SK-N-SH (cell line): ENCODE measurements around the gene VAMP1. TPM values are rescaled to one million over a fixed set of nuclear protein-coding genes. Genes with fewer than 3 reads are reported as not detected.

Experiments used
- CTCF ChIA-PET: fragments of 300-600, 350-600 bp; formaldehyde crosslinking; extraction: SDS; loops from one replicate; lab custom pipeline; 2021; lab: Yijun Ruan, JAX
- POLR2A ChIA-PET: fragments of 350-600 bp; sonication (Branson Sonifier 250); formaldehyde crosslinking; extraction: SDS; loops from one replicate; lab custom pipeline; 2020; ENCODE audit warnings: antibody characterized with exemption, inconsistent platforms; lab: Yijun Ruan, JAX
- DNase-seq: peaks from one replicate; pipeline ENCODE4 v3.0.0; 2012
- H2AFZ ChIP-seq: fragments of 200-600 bp; sonication (generic); 2 replicates; pipeline ENCODE4 v1.8.1; 2016; ENCODE audit warnings: antibody characterized with exemption, mild to moderate bottlenecking, low read depth
- H3F3A ChIP-seq: fragments of 200-600 bp; sonication (generic); replicated peaks from 2 replicates; pipeline ENCODE3; 2016; ENCODE audit warnings: antibody characterized with exemption, mild to moderate bottlenecking; ENCODE audit not compliant: insufficient read depth
- H3K27ac ChIP-seq, 2 experiments: fragments of 200-500 bp in 1 of 2; fragments of 200-600 bp in 1 of 2; sonication (Bioruptor generic) in 1 of 2; sonication (generic), shearing (Covaris generic) in 1 of 2; 2 replicates each; pipeline versions ENCODE4 v1.5.1 to v1.6.1; 2014 to 2016; ENCODE audit warnings: low read depth in 2 of 2, inconsistent platforms in 1 of 2, low read length in 1 of 2, mild to moderate bottlenecking in 1 of 2, mixed read lengths in 1 of 2
- H3K27me3 ChIP-seq: fragments of 200-600 bp; sonication (generic), shearing (Covaris generic); 2 replicates; pipeline ENCODE4 v1.6.1; 2016; ENCODE audit warnings: mixed run types; ENCODE audit not compliant: insufficient read depth
- H3K36me3 ChIP-seq, 2 experiments: fragments of 200-500 bp in 1 of 2; fragments of 200-600 bp in 1 of 2; sonication (Bioruptor generic) in 1 of 2; sonication (generic) in 1 of 2; replicated peaks in 1 of 2; 2 replicates each; pipeline versions ENCODE3 to v1.5.1; 2014 to 2016; ENCODE audit warnings: low read length in 1 of 2, mild to moderate bottlenecking in 1 of 2; ENCODE audit not compliant: insufficient read depth in 2 of 2, control insufficient read depth in 1 of 2
- H3K4me1 ChIP-seq, 2 experiments: fragments of 200-500 bp in 1 of 2; fragments of 200-600 bp in 1 of 2; sonication (Bioruptor generic) in 1 of 2; sonication (generic), shearing (Covaris generic) in 1 of 2; 2 replicates each; pipeline versions ENCODE4 v1.5.1 to v1.6.1; 2014 to 2016; ENCODE audit warnings: low read depth in 1 of 2, low read length in 1 of 2, mixed run types in 1 of 2; ENCODE audit not compliant: insufficient read depth in 2 of 2, control insufficient read depth in 1 of 2
- H3K4me2 ChIP-seq: fragments of 200-600 bp; sonication (generic), shearing (Covaris generic); 2 replicates; pipeline ENCODE4 v1.6.1; 2017; ENCODE audit warnings: mixed run types
- H3K4me3 ChIP-seq, 2 experiments: fragments of 200-500 bp in 1 of 2; fragments of 200-600 bp in 1 of 2; sonication (Bioruptor generic) in 1 of 2; sonication (generic), shearing (Covaris generic) in 1 of 2; 2 replicates each; pipeline versions ENCODE4 v1.5.1 to v1.8.1; 2014 to 2016; ENCODE audit warnings: low read depth in 2 of 2, inconsistent platforms in 1 of 2, low read length in 1 of 2, mild to moderate bottlenecking in 1 of 2, mixed read lengths in 1 of 2, moderate library complexity in 1 of 2
- H3K79me2 ChIP-seq: fragments of 200-600 bp; sonication (generic); 2 replicates; pipeline ENCODE4 v1.8.1; 2017; ENCODE audit warnings: mild to moderate bottlenecking; ENCODE audit not compliant: insufficient read depth
- H3K9ac ChIP-seq: fragments of 200-600 bp; sonication (generic); 2 replicates; pipeline ENCODE4 v1.6.1; 2017; ENCODE audit warnings: mixed run types
- H3K9me2 ChIP-seq: fragments of 200-600 bp; sonication (generic); 2 replicates; pipeline ENCODE4 v1.6.1; 2017; ENCODE audit warnings: mixed run types
- H3K9me3 ChIP-seq: fragments of 200-600 bp; sonication (generic); 2 replicates; pipeline ENCODE4 v1.6.1; 2017; ENCODE audit warnings: mixed run types, mild to moderate bottlenecking, moderate library complexity
- H4K20me1 ChIP-seq: fragments of 200-600 bp; sonication (generic); 2 replicates; pipeline ENCODE4 v1.6.1; 2017; ENCODE audit warnings: mild to moderate bottlenecking, mixed run types; ENCODE audit not compliant: insufficient read depth
- CHD2 ChIP-seq: fragments of 150-350 bp; IDR thresholded peaks from 2 replicates; pipeline ENCODE4 v1.6.1; 2018; ENCODE audit warnings: low read length; ENCODE audit not compliant: partially characterized antibody
- FOXJ3 ChIP-seq: sonication (generic); formaldehyde crosslinking; IDR thresholded peaks from 2 replicates; pipeline ENCODE4 v1.5.1; 2020; ENCODE audit warnings: mild to moderate bottlenecking, missing genetic modification reagents
- FOXM1 ChIP-seq: IDR thresholded peaks from 2 replicates; pipeline ENCODE4 v1.4.0; 2012; ENCODE audit warnings: low read depth, mild to moderate bottlenecking
- GABPA ChIP-seq: IDR thresholded peaks from 2 replicates; pipeline ENCODE4 v1.4.0; 2012; ENCODE audit warnings: low read depth, mild to moderate bottlenecking
- POLR2AphosphoS5 ChIP-seq: IDR thresholded peaks from 2 replicates; pipeline ENCODE4 v1.6.1; 2012; ENCODE audit warnings: low read depth, low read length
- RAD21 ChIP-seq: IDR thresholded peaks from 2 replicates; pipeline ENCODE4 v1.6.1; 2012; ENCODE audit warnings: mild to moderate bottlenecking, low read length
- TEAD4 ChIP-seq: IDR thresholded peaks from 2 replicates; pipeline ENCODE4 v1.4.0; 2012; ENCODE audit warnings: mild to moderate bottlenecking, borderline replicate concordance; ENCODE audit not compliant: insufficient read depth
- WGBS: methylation state at CpG from one replicate; pipeline ENCODE4 v1.1.6; 2017; ENCODE audit warnings: low lambda C conversion rate; 5-methylcytosine and 5-hydroxymethylcytosine counted together
- polyA plus RNA-seq, 3 experiments: library from polyadenylated mRNA; depleted of rRNA; stranded (reverse); fragments of >200 nt; gene quantifications; 2 replicates each; pipeline ENCODE4 v1.2.3, GENCODE V29; 2012
- TF ChIP-seq, protein P1 (sequence below): fragments of 150-350 bp; IDR thresholded peaks from 2 replicates; pipeline ENCODE4 v1.6.1; 2016; ENCODE audit warnings: mild to moderate bottlenecking, low read depth, low read length
- TF ChIP-seq, protein P2 (sequence below): IDR thresholded peaks from 2 replicates; pipeline ENCODE4 v1.6.1; 2012; ENCODE audit warnings: mild to moderate bottlenecking, low read depth, low read length, moderate library complexity
- TF ChIP-seq, protein P3 (sequence below): fragments of 200-600 bp; sonication (generic); IDR thresholded peaks from 2 replicates; pipeline ENCODE4 v1.6.1; 2017; ENCODE audit warnings: antibody characterized with exemption, mild to moderate bottlenecking, moderate library complexity

Gene VAMP1
- polyA plus RNA-seq, 1 of the 3 experiments (the other 2 are of a cell fraction) = 36.8 TPM

DNA sequence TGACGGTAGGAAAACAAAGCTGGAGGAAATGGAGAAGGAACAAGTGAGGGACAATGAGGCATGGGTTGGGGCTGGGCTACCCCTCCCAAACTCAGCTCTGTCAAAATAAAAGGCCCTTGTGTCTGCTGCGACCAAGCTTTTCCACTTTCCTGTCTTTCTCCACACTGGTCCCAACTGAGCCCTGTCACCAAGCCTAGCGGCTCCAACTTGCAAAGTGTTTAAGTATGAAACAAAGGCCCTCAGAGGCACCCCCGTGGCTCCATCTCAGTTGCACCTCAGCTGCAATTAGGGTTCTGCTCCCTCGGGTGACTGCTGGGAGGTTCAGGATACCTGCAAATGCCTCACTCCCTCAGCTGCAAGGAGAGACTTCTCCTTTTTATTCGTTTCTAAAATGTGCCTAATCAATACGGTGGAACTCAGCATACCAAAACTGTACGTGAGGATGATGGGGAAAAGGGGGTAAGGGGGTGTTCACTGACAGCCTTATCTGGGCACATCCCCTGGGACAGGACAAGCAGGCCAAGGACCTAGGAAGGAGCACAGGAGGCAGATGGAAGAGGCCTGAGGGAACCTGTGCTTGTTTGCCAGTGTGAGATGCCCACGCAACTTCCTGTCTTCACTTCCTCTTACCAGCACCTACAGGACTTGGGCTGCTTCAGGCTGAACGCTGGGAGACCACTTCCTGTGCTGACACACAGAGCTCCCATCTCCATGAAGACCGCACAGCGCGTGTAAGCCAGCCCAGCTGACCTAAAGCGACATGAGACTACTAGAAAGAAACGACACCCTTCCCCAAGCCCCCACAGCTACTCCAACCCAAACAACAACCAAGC, 8.9 kb downstream of the VAMP1 start:
- no peak overlapping the region for H3K4me2 ChIP-seq
- TF ChIP-seq, protein P1, sequence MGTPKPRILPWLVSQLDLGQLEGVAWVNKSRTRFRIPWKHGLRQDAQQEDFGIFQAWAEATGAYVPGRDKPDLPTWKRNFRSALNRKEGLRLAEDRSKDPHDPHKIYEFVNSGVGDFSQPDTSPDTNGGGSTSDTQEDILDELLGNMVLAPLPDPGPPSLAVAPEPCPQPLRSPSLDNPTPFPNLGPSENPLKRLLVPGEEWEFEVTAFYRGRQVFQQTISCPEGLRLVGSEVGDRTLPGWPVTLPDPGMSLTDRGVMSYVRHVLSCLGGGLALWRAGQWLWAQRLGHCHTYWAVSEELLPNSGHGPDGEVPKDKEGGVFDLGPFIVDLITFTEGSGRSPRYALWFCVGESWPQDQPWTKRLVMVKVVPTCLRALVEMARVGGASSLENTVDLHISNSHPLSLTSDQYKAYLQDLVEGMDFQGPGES = no peak
- TF ChIP-seq, protein P2, sequence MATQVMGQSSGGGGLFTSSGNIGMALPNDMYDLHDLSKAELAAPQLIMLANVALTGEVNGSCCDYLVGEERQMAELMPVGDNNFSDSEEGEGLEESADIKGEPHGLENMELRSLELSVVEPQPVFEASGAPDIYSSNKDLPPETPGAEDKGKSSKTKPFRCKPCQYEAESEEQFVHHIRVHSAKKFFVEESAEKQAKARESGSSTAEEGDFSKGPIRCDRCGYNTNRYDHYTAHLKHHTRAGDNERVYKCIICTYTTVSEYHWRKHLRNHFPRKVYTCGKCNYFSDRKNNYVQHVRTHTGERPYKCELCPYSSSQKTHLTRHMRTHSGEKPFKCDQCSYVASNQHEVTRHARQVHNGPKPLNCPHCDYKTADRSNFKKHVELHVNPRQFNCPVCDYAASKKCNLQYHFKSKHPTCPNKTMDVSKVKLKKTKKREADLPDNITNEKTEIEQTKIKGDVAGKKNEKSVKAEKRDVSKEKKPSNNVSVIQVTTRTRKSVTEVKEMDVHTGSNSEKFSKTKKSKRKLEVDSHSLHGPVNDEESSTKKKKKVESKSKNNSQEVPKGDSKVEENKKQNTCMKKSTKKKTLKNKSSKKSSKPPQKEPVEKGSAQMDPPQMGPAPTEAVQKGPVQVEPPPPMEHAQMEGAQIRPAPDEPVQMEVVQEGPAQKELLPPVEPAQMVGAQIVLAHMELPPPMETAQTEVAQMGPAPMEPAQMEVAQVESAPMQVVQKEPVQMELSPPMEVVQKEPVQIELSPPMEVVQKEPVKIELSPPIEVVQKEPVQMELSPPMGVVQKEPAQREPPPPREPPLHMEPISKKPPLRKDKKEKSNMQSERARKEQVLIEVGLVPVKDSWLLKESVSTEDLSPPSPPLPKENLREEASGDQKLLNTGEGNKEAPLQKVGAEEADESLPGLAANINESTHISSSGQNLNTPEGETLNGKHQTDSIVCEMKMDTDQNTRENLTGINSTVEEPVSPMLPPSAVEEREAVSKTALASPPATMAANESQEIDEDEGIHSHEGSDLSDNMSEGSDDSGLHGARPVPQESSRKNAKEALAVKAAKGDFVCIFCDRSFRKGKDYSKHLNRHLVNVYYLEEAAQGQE = no peak
- DNase-seq = no peak
- peaks cover 49 to 65% of the 10 kb centered on the region in 2 experiments for H3K36me3 ChIP-seq
- peaks cover 2% of the 10 kb centered on the region; the same call in 1 of the 2 replicates for H3K79me2 ChIP-seq
- H4K20me1 ChIP-seq = no peaks in the 10 kb centered on the region
- H3K4me3 ChIP-seq = no peak overlapping the region
- H3K27ac ChIP-seq = no peak overlapping the region
- CTCF ChIA-PET = interaction anchor here (0.6 to 1.1 kb wide), 6 partner anchors 22 to 444 kb away, joined by 3 to 7 read pairs (median 4); no protein-coding TSS in a partner anchor
- H3K4me1 ChIP-seq = no peaks in the 10 kb centered on the region
- H3K9me3 ChIP-seq = no peaks in the 10 kb centered on the region
- 90% methylated on average over 15 of the region's 15 CpGs for WGBS
- no peaks in the 10 kb centered on the region for H3K27me3 ChIP-seq
- POLR2A ChIA-PET = no interaction called here
- H3F3A ChIP-seq = peaks cover 4% of the 10 kb centered on the region
- no peaks in the 10 kb centered on the region for H3K9me2 ChIP-seq
- H2AFZ ChIP-seq = no peak overlapping the region
- H3K9ac ChIP-seq = no peak overlapping the region

DNA sequence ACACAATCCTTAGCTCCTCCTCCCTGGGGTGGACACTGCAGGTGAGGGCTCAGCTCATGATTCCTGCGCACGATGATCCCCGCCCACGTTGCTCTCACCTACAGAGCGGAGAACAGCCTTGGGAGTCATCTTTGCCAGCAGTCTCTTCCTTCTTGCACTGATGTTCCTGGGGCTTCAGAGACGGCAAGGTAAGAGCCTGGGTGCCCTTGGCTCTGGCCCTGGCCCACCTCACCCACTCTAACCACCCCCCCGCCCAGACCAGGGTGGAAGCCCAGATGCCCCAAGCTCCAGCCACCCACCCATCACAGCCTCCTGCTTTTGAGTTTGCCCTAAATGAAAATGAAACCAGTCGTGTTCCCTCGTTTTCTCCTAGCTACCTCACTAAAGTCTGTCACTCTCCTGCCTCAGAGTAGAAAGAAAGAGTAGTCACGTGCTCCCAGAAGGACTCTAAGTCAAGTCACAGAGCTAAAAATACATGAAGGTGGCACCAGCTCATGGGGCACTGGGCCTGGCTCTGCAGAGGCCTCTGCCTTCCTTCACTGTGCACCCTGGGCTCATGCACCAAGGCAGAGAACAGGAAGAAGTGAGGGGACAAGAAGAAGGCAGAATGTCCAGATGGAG, 9.6 kb downstream of the VAMP1 start:
- Histone ChIP-seq H3K4me1 (no peaks in the 10 kb centered on the region), H3F3A (peaks cover 4% of the 10 kb centered on the region), H3K4me2 (no peak overlapping the region), H2AFZ (no peak overlapping the region), H3K9me3 (no peaks in the 10 kb centered on the region), H4K20me1 (no peaks in the 10 kb centered on the region), H3K27ac (no peak overlapping the region), H3K4me3 (no peak overlapping the region), H3K79me2 (no peaks in the 10 kb centered on the region), H3K9me2 (no peaks in the 10 kb centered on the region), H3K27me3 (no peaks in the 10 kb centered on the region), H3K36me3 (peaks cover 41 to 63% of the 10 kb centered on the region in 2 experiments), H3K9ac (no peak overlapping the region)
- DNase-seq = no peak
- ChIA-PET POLR2A (no interaction called here), CTCF (interaction anchor here (0.7 to 1.9 kb wide), 5 partner anchors 10 to 174 kb away, joined by 3 to 7 read pairs (median 4); partner anchors contain the start of gene VAMP1)
- TF ChIP-seq GABPA = no peak
- no peak for TF ChIP-seq CHD2
- TF ChIP-seq, protein P3, sequence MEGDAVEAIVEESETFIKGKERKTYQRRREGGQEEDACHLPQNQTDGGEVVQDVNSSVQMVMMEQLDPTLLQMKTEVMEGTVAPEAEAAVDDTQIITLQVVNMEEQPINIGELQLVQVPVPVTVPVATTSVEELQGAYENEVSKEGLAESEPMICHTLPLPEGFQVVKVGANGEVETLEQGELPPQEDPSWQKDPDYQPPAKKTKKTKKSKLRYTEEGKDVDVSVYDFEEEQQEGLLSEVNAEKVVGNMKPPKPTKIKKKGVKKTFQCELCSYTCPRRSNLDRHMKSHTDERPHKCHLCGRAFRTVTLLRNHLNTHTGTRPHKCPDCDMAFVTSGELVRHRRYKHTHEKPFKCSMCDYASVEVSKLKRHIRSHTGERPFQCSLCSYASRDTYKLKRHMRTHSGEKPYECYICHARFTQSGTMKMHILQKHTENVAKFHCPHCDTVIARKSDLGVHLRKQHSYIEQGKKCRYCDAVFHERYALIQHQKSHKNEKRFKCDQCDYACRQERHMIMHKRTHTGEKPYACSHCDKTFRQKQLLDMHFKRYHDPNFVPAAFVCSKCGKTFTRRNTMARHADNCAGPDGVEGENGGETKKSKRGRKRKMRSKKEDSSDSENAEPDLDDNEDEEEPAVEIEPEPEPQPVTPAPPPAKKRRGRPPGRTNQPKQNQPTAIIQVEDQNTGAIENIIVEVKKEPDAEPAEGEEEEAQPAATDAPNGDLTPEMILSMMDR = no peak
- TF ChIP-seq FOXM1 = no peak
- no peak for TF ChIP-seq TEAD4
- no peak for TF ChIP-seq RAD21
- no peak for TF ChIP-seq FOXJ3 (CRISPR knock-in tag)
- TF ChIP-seq POLR2AphosphoS5 = no peak
- 89% methylated on average over 10 of the region's 10 CpGs for WGBS
